B cell (primary cell): ENCODE results near the gene MDGA2. TPM values are rescaled to one million over a fixed set of nuclear protein-coding genes. Genes with fewer than 3 reads are reported as not detected.

Experiments used
- ATAC-seq: fragments of 200-7000 bp; cut with Tn5 transposase; one replicate; pipeline ENCODE4 v1.10.0; 2021; ENCODE audit warnings: low read depth, mild to moderate bottlenecking, moderate number of reproducible peaks, moderate library complexity
- CTCF ChIA-PET: fragments of 350-600 bp; sonication (Branson Sonifier 250); formaldehyde crosslinking; loops from one replicate; lab custom pipeline; 2021; ENCODE audit warnings: antibody characterized with exemption, inconsistent platforms; lab: Charles Lee
- POLR2A ChIA-PET: fragments of 350-600 bp; sonication (Branson Sonifier 250); formaldehyde crosslinking; loops from one replicate; lab custom pipeline; 2021; ENCODE audit warnings: antibody characterized with exemption; lab: Charles Lee
- DNase-seq: peaks from one replicate; pipeline ENCODE4 v3.0.0; 2013
- H2AFZ ChIP-seq: 2 replicates; pipeline ENCODE4 v1.6.1; 2012; ENCODE audit warnings: mild to moderate bottlenecking, low read depth, low read length; ENCODE audit not compliant: insufficient read depth, poor library complexity, severe bottlenecking
- H3K27ac ChIP-seq, 2 donors: 1 replicate in 1 of 2; 2 replicates in 1 of 2; pipeline ENCODE4 v1.5.1; 2012 to 2013; ENCODE audit warnings: low read length in 2 of 2, mild to moderate bottlenecking in 2 of 2, moderate library complexity in 1 of 2
- H3K27me3 ChIP-seq, 4 experiments: fragments of 200-600 bp in 1 of 4; sonication (generic) in 1 of 4; replicated peaks in 1 of 4; 1 replicate in 2 of 4; 2 replicates in 2 of 4; pipeline versions ENCODE4 v1.6.1 to v1.7.0; 2013 to 2016; ENCODE audit warnings: low read length in 3 of 4, mild to moderate bottlenecking in 2 of 4, mixed read lengths in 1 of 4, moderate library complexity in 1 of 4; ENCODE audit not compliant: insufficient read depth in 4 of 4, control insufficient read depth in 3 of 4; ENCODE audit errors: control extremely low read depth in 1 of 4
- H3K36me3 ChIP-seq, 2 experiments: replicated peaks in 1 of 2; 1 replicate in 1 of 2; 2 replicates in 1 of 2; pipeline versions ENCODE4 v1.6.1 to v1.7.1; 2013; ENCODE audit warnings: low read length in 1 of 2; ENCODE audit not compliant: insufficient read depth in 2 of 2, control insufficient read depth in 1 of 2; ENCODE audit errors: control extremely low read depth in 1 of 2, extremely low read depth in 1 of 2
- H3K4me1 ChIP-seq, 2 donors: fragments of 200-600 bp in 1 of 2; sonication (generic) in 1 of 2; 1 replicate in 1 of 2; 2 replicates in 1 of 2; pipeline versions ENCODE4 v1.5.1 to v1.6.1; 2013 to 2017; ENCODE audit warnings: low read length in 2 of 2; ENCODE audit not compliant: control insufficient read depth in 2 of 2, insufficient read depth in 2 of 2
- H3K4me2 ChIP-seq: replicated peaks from 2 replicates; pipeline ENCODE3; 2012; ENCODE audit warnings: mild to moderate bottlenecking, low read depth, low read length; ENCODE audit not compliant: poor library complexity, severe bottlenecking
- H3K4me3 ChIP-seq, 5 experiments: fragments of 200-600 bp in 1 of 5; sonication (generic) in 1 of 5; 1 replicate in 3 of 5; 2 replicates in 2 of 5; pipeline versions ENCODE4 v1.5.1 to v1.7.0; 2011 to 2016; ENCODE audit warnings: low read length in 4 of 5, mild to moderate bottlenecking in 4 of 5, low read depth in 2 of 5, control low read depth in 1 of 5, moderate library complexity in 1 of 5; ENCODE audit not compliant: insufficient read depth in 1 of 5; ENCODE audit errors: control extremely low read depth in 1 of 5, extremely low read depth in 1 of 5
- H3K79me2 ChIP-seq: fragments of 200-600 bp; sonication (generic); one replicate; pipeline ENCODE4 v1.6.0; 2016; ENCODE audit warnings: low read length; ENCODE audit not compliant: control insufficient read depth, insufficient read depth
- H3K9ac ChIP-seq: fragments of 200-600 bp; sonication (generic); 2 replicates; pipeline ENCODE4 v1.6.1; 2017; ENCODE audit warnings: mild to moderate bottlenecking, low read length, moderate library complexity
- H3K9me3 ChIP-seq, 3 donors: one replicate each; pipeline versions ENCODE4 v1.6.1 to v1.7.1; 2013; ENCODE audit warnings: low read length in 2 of 3; ENCODE audit not compliant: control insufficient read depth in 2 of 3, insufficient read depth in 1 of 3; ENCODE audit errors: control extremely low read depth in 1 of 3
- H4K20me1 ChIP-seq: 2 replicates; pipeline ENCODE4 v1.6.0; 2012; ENCODE audit warnings: mild to moderate bottlenecking, low read length; ENCODE audit not compliant: insufficient read depth, control insufficient read depth, poor library complexity, severe bottlenecking
- H3K27ac Mint-ChIP-seq: one replicate; pipeline ENCODE4 v1.8.0; 2021; ENCODE audit warnings: mixed read lengths
- H3K27me3 Mint-ChIP-seq: one replicate; pipeline ENCODE4 v1.8.0; 2021; ENCODE audit warnings: mixed read lengths
- H3K4me1 Mint-ChIP-seq: one replicate; pipeline ENCODE4 v1.8.0; 2021; ENCODE audit warnings: mixed read lengths
- H3K4me3 Mint-ChIP-seq: one replicate; pipeline ENCODE4 v1.8.0; 2021; ENCODE audit warnings: mixed read lengths
- H3K9me3 Mint-ChIP-seq: one replicate; pipeline ENCODE4 v1.8.0; 2022; ENCODE audit warnings: mixed read lengths; ENCODE audit not compliant: insufficient read depth
- EZH2 ChIP-seq: IDR thresholded peaks from 2 replicates; pipeline ENCODE4 v1.6.1; 2012; ENCODE audit warnings: borderline replicate concordance, low read depth, mild to moderate bottlenecking, moderate library complexity, low read length; ENCODE audit not compliant: insufficient read depth, poor library complexity, severe bottlenecking
- WGBS: methylation state at CpG from one replicate; pipeline ENCODE4 v1.1.5; 2013; ENCODE audit warnings: missing lambda C conversion rate; ENCODE audit not compliant: insufficient coverage; 5-methylcytosine and 5-hydroxymethylcytosine counted together
- intact Hi-C: fragments of 100-400 bp; cut with micrococcal nuclease; formaldehyde crosslinking; loops from one replicate; pipeline ENCODE4 v1.10.0; 2022
- polyA plus RNA-seq: library from polyadenylated mRNA; depleted of rRNA; stranded (reverse); fragments of >200 nt; gene quantifications from 2 replicates; pipeline ENCODE4 v1.2.3, GENCODE V29; 2012
- total RNA-seq, 2 donors: library from RNA; stranded (reverse); fragments of 120-200 nt in 1 of 2; gene quantifications; 1 replicate in 1 of 2; 2 replicates in 1 of 2; pipeline versions ENCODE4 v1.2.3 to v1.2.4, GENCODE V29; 2013 to 2022
- TF ChIP-seq, protein P1 (sequence below): fragments of 200-600 bp; IDR thresholded peaks from one replicate; pipeline ENCODE4 v1.8.0; 2022; ENCODE audit warnings: antibody characterized with exemption, mild to moderate bottlenecking

The MDGA2 gene
- total and polyA plus RNA-seq, 2 donors (not counting 1 experiment from before 2014, with no cell fraction given) = not detected

DNA sequence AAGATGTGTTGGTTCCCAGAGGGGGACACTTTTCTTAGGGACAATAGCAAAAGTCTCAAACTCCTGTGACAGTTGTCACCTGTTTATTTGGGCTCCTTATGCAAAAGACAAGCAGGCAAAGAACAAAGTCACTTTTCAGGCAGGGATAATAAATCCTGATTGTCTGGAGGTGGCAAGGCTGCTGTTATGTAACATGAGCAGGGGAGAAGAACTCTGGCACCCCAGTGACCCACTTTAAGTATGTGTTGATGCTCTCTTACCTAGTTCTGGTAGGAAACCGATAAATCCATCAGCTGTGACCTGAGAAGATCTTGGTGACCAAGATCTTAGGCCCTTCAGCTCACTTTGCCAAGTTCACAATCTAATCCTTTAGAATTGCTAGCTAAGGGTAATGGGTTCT lies 17.4 kb downstream of the MDGA2 start:
- no peaks in the 10 kb centered on the region for H3K9me3 Mint-ChIP-seq
- no peak overlapping the region for H3K4me3 Mint-ChIP-seq
- no peak for DNase-seq
- H2AFZ ChIP-seq = no peak overlapping the region
- intact Hi-C loops = no loop called here
- no peaks in the 10 kb centered on the region for H3K36me3 ChIP-seq
- H3K27me3 ChIP-seq = no peaks in the 10 kb centered on the region
- H3K4me2 ChIP-seq = no peak overlapping the region
- ChIA-PET CTCF (no interaction called here), POLR2A (no interaction called here)
- H3K9ac ChIP-seq = no peak overlapping the region
- ATAC-seq = no peak
- H3K27ac Mint-ChIP-seq = no peak overlapping the region
- H3K4me3 ChIP-seq = no peak overlapping the region
- WGBS = 86% methylated on average over 1 of the region's 1 CpG
- H3K27ac ChIP-seq = no peak overlapping the region
- no peaks in the 10 kb centered on the region for H3K79me2 ChIP-seq
- no peaks in the 10 kb centered on the region for H3K27me3 Mint-ChIP-seq
- TF ChIP-seq, protein P1, sequence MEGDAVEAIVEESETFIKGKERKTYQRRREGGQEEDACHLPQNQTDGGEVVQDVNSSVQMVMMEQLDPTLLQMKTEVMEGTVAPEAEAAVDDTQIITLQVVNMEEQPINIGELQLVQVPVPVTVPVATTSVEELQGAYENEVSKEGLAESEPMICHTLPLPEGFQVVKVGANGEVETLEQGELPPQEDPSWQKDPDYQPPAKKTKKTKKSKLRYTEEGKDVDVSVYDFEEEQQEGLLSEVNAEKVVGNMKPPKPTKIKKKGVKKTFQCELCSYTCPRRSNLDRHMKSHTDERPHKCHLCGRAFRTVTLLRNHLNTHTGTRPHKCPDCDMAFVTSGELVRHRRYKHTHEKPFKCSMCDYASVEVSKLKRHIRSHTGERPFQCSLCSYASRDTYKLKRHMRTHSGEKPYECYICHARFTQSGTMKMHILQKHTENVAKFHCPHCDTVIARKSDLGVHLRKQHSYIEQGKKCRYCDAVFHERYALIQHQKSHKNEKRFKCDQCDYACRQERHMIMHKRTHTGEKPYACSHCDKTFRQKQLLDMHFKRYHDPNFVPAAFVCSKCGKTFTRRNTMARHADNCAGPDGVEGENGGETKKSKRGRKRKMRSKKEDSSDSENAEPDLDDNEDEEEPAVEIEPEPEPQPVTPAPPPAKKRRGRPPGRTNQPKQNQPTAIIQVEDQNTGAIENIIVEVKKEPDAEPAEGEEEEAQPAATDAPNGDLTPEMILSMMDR = no peak
- H3K4me1 ChIP-seq = no peaks in the 10 kb centered on the region
- H3K9me3 ChIP-seq = no peaks in the 10 kb centered on the region
- no peaks in the 10 kb centered on the region for H3K4me1 Mint-ChIP-seq
- no peaks in the 10 kb centered on the region for H4K20me1 ChIP-seq

DNA sequence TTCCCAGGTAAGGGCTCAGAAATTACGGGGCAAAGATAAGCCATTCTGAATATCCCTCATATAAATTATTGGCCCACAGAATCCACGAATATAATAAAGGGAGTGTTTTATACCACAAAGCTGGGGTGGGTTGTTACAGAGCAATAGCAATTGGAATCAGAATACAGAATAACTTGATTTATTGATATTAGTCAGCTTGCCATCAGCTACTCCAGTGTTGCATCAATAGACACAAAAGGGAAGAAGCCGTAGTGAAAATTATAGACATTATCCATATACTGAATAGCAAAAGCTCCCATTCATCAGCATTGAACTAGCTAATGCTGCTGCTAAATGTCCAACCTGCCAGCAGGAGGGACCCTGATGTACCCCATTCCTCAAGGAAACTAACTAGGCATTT lies 18.3 kb downstream of the MDGA2 start:
- WGBS = no CpG with 5 or more reads among the region's 3 CpGs
- Mint-ChIP-seq H3K27me3 (no peaks in the 10 kb centered on the region), H3K27ac (no peak overlapping the region), H3K9me3 (no peaks in the 10 kb centered on the region), H3K4me3 (no peak overlapping the region), H3K4me1 (no peaks in the 10 kb centered on the region)
- Histone ChIP-seq H3K9me3 (no peaks in the 10 kb centered on the region), H3K9ac (no peak overlapping the region), H3K27me3 (no peaks in the 10 kb centered on the region), H2AFZ (no peak overlapping the region), H3K4me1 (no peaks in the 10 kb centered on the region), H3K79me2 (no peaks in the 10 kb centered on the region), H3K36me3 (no peaks in the 10 kb centered on the region), H3K4me2 (no peak overlapping the region), H3K27ac (no peak overlapping the region), H3K4me3 (no peak overlapping the region), H4K20me1 (no peaks in the 10 kb centered on the region)
- ChIA-PET CTCF (no interaction called here), POLR2A (no interaction called here)
- TF ChIP-seq, protein P1 = no peak
- TF ChIP-seq EZH2 = no peak
- ATAC-seq = no peak
- DNase-seq = no peak
- intact Hi-C loops = no loop called here
